WTC11 (cell line): Measurements from ENCODE around the gene EVPLL. TPM values are rescaled to one million over a fixed set of nuclear protein-coding genes. Genes with fewer than 3 reads are reported as not detected.

Source experiments
- ATAC-seq: fragments of 200-7000 bp; cut with Tn5 transposase; 2 replicates; pipeline ENCODE4 v1.10.0; 2021; ENCODE audit warnings: mild to moderate bottlenecking, moderate library complexity
- CTCF ChIA-PET: fragments of 300-600 bp; sonication (Branson Sonifier 250); formaldehyde crosslinking; loops from one replicate; lab custom pipeline; 2021; ENCODE audit warnings: antibody characterized with exemption; lab: Charles Lee
- POLR2A ChIA-PET: fragments of 350-600 bp; sonication (Branson Sonifier 250); formaldehyde crosslinking; loops from one replicate; lab custom pipeline; 2021; ENCODE audit warnings: antibody characterized with exemption; lab: Charles Lee
- DNase-seq: peaks from one replicate; pipeline ENCODE4 v3.0.0; 2021; ENCODE audit warnings: low spot score
- H3K27ac Mint-ChIP-seq: 2 replicates; pipeline ENCODE4 v1.8.0; 2021; ENCODE audit warnings: mixed read lengths
- H3K27me3 Mint-ChIP-seq: 2 replicates; pipeline ENCODE4 v1.8.0; 2021; ENCODE audit warnings: low read depth, mild to moderate bottlenecking, moderate library complexity, mixed read lengths
- H3K36me3 Mint-ChIP-seq: 2 replicates; pipeline ENCODE4 v1.8.0; 2021; ENCODE audit warnings: mixed read lengths
- H3K4me1 Mint-ChIP-seq: 2 replicates; pipeline ENCODE4 v1.8.0; 2022; ENCODE audit warnings: mixed read lengths
- H3K4me3 Mint-ChIP-seq: 2 replicates; pipeline ENCODE4 v1.8.0; 2021; ENCODE audit warnings: mild to moderate bottlenecking, moderate library complexity, mixed read lengths
- H3K9me3 Mint-ChIP-seq: 2 replicates; pipeline ENCODE4 v1.8.0; 2021; ENCODE audit warnings: mixed read lengths
- ATF1 ChIP-seq: sonication (generic); formaldehyde crosslinking; IDR thresholded peaks from 2 replicates; pipeline ENCODE4 v1.8.1; 2023; ENCODE audit warnings: mild to moderate bottlenecking, moderate library complexity, missing genetic modification reagents
- CREM ChIP-seq: sonication (generic); formaldehyde crosslinking; IDR thresholded peaks from 2 replicates; pipeline ENCODE4 v1.8.1; 2022; ENCODE audit warnings: mild to moderate bottlenecking, missing genetic modification reagents, moderate library complexity
- FOXJ3 ChIP-seq: sonication (generic); formaldehyde crosslinking; IDR thresholded peaks from 2 replicates; pipeline ENCODE4 v1.9.0; 2021; ENCODE audit warnings: missing genetic modification reagents, mild to moderate bottlenecking, borderline replicate concordance
- GABPB1 ChIP-seq: sonication (generic); formaldehyde crosslinking; IDR thresholded peaks from 2 replicates; pipeline ENCODE4 v1.8.1; 2023; ENCODE audit warnings: mild to moderate bottlenecking, missing genetic modification reagents
- GRHL2 ChIP-seq: fragments of 250-450 bp; sonication (Bioruptor Pico); IDR thresholded peaks from 2 replicates; pipeline ENCODE4 v1.8.0; 2022; ENCODE audit warnings: mild to moderate bottlenecking, moderate library complexity; ENCODE audit not compliant: insufficient replicate concordance, severe bottlenecking
- HMGA2 ChIP-seq: fragments of 250-450 bp; sonication (Bioruptor Pico); IDR thresholded peaks from 2 replicates; pipeline ENCODE4 v1.4.0; 2021; ENCODE audit warnings: mild to moderate bottlenecking, moderate library complexity
- KAT7 ChIP-seq: sonication (generic); formaldehyde crosslinking; IDR thresholded peaks from 2 replicates; pipeline ENCODE4 v1.8.1; 2023; ENCODE audit warnings: missing genetic modification reagents, mild to moderate bottlenecking, borderline replicate concordance
- MXD4 ChIP-seq: fragments of 250-450 bp; sonication (Bioruptor Pico); IDR thresholded peaks from 2 replicates; pipeline ENCODE4 v1.8.0; 2021; ENCODE audit warnings: mild to moderate bottlenecking, moderate library complexity, borderline replicate concordance
- MYBL2 ChIP-seq: sonication (generic); formaldehyde crosslinking; IDR thresholded peaks from 2 replicates; pipeline ENCODE4 v1.8.1; 2023; ENCODE audit warnings: mild to moderate bottlenecking, moderate library complexity, missing genetic modification reagents
- NFE2L1 ChIP-seq: sonication (generic); formaldehyde crosslinking; IDR thresholded peaks from 2 replicates; pipeline ENCODE4 v1.8.1; 2023; ENCODE audit warnings: missing genetic modification reagents
- SMAD4 ChIP-seq: sonication (generic); formaldehyde crosslinking; IDR thresholded peaks from 2 replicates; pipeline ENCODE4 v1.8.0; 2022; ENCODE audit warnings: mild to moderate bottlenecking, missing genetic modification reagents
- ZNF232 ChIP-seq: sonication (generic); formaldehyde crosslinking; IDR thresholded peaks from 2 replicates; pipeline ENCODE4 v1.8.0; 2022; ENCODE audit warnings: mild to moderate bottlenecking, missing genetic modification reagents
- ZNF396 ChIP-seq: fragments of 250-450 bp; sonication (Bioruptor Pico); IDR thresholded peaks from 2 replicates; pipeline ENCODE4 v1.8.0; 2021; ENCODE audit warnings: mild to moderate bottlenecking, moderate library complexity, borderline replicate concordance
- total RNA-seq: library from RNA; stranded (reverse); gene quantifications from 3 replicates; pipeline ENCODE4 v1.2.3, GENCODE V29; 2021
- TF ChIP-seq, protein P1 (sequence below): sonication (generic); formaldehyde crosslinking; IDR thresholded peaks from 2 replicates; pipeline ENCODE4 v1.8.0; 2022; ENCODE audit warnings: mild to moderate bottlenecking, missing genetic modification reagents
- TF ChIP-seq, protein P2 (sequence below): fragments of 200-600 bp; IDR thresholded peaks from 2 replicates; pipeline ENCODE4 v1.8.0; 2022; ENCODE audit warnings: antibody characterized with exemption
- TF ChIP-seq, protein P3 (sequence below): sonication (generic); formaldehyde crosslinking; IDR thresholded peaks from 2 replicates; pipeline ENCODE4 v1.8.1; 2023; ENCODE audit warnings: mild to moderate bottlenecking, missing genetic modification reagents, moderate library complexity
- TF ChIP-seq, protein P4 (sequence below): sonication (generic); formaldehyde crosslinking; IDR thresholded peaks from 2 replicates; pipeline ENCODE4 v1.8.1; 2022; ENCODE audit warnings: low read depth, missing genetic modification reagents, borderline replicate concordance
- TF ChIP-seq, protein P5 (sequence below): sonication (generic); formaldehyde crosslinking; IDR thresholded peaks from 2 replicates; pipeline ENCODE4 v1.8.0; 2023; ENCODE audit warnings: mild to moderate bottlenecking, missing genetic modification reagents
- TF ChIP-seq, protein P6 (sequence below): sonication (generic); formaldehyde crosslinking; conservative IDR thresholded peaks from 2 replicates; pipeline ENCODE4 v1.8.1; 2022; ENCODE audit warnings: mild to moderate bottlenecking, missing genetic modification reagents

EVPLL gene
- total RNA-seq, 1 experiment from 2014 or later: not detected

DNA sequence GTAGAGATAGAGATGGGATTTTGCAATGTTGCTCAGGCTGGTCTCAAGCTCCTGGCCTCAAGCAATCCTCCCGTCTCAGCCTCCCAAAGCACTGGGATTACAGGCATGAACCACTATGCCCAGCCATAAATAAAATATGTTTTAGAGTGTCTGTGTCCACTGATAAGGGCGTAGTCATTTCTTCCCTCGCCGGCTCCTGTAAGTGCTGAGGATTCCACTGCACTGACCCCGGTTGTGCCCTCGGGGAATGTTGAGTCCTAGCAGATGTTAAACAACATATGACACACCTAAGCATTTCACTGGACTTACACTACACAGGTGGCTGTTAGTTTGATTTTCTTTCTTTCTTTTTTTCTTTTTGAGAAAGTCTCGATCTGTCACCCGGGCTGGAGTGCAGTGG lies 8.6 kb upstream of the EVPLL start (continued):
- TF ChIP-seq, protein P1, sequence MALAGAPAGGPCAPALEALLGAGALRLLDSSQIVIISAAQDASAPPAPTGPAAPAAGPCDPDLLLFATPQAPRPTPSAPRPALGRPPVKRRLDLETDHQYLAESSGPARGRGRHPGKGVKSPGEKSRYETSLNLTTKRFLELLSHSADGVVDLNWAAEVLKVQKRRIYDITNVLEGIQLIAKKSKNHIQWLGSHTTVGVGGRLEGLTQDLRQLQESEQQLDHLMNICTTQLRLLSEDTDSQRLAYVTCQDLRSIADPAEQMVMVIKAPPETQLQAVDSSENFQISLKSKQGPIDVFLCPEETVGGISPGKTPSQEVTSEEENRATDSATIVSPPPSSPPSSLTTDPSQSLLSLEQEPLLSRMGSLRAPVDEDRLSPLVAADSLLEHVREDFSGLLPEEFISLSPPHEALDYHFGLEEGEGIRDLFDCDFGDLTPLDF (CRISPR knock-in tag): no peak
- no peak for TF ChIP-seq NFE2L1 (CRISPR knock-in tag)
- TF ChIP-seq, protein P2, sequence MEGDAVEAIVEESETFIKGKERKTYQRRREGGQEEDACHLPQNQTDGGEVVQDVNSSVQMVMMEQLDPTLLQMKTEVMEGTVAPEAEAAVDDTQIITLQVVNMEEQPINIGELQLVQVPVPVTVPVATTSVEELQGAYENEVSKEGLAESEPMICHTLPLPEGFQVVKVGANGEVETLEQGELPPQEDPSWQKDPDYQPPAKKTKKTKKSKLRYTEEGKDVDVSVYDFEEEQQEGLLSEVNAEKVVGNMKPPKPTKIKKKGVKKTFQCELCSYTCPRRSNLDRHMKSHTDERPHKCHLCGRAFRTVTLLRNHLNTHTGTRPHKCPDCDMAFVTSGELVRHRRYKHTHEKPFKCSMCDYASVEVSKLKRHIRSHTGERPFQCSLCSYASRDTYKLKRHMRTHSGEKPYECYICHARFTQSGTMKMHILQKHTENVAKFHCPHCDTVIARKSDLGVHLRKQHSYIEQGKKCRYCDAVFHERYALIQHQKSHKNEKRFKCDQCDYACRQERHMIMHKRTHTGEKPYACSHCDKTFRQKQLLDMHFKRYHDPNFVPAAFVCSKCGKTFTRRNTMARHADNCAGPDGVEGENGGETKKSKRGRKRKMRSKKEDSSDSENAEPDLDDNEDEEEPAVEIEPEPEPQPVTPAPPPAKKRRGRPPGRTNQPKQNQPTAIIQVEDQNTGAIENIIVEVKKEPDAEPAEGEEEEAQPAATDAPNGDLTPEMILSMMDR: no peak

DNA sequence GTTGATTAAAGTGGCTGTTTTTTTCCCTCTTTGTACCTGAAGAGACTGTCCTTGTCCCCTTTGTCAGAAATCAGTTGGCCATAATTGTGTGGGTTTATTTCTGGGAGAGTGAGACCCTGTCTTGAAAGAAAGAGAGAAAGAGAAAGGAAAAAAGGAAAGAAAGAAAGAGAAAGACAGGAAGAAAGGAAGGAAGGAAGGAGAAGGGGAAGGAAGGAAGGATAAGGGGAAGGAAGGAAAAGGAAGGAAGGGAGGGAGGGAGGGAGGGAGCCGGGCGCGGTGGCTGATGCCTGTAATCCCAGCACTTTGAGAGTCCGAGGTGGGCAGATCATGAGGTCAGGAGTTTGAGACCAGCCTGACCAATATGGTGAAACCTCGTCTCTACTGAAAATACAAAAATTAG lies 6.8 kb upstream of the EVPLL start:
- TF ChIP-seq CREM: no peak
- TF ChIP-seq, protein P3, sequence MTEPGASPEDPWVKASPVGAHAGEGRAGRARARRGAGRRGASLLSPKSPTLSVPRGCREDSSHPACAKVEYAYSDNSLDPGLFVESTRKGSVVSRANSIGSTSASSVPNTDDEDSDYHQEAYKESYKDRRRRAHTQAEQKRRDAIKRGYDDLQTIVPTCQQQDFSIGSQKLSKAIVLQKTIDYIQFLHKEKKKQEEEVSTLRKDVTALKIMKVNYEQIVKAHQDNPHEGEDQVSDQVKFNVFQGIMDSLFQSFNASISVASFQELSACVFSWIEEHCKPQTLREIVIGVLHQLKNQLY (CRISPR knock-in tag): no peak
- no peak for TF ChIP-seq MXD4 (CRISPR knock-in tag)
- no peak for TF ChIP-seq ATF1 (CRISPR knock-in tag)
- no peak for TF ChIP-seq SMAD4
- TF ChIP-seq GABPB1: no peak
- TF ChIP-seq FOXJ3 (CRISPR knock-in tag): no peak
- TF ChIP-seq, protein P2: no peak
- no peak for TF ChIP-seq ZNF232
- TF ChIP-seq GRHL2: no peak
- TF ChIP-seq, protein P4, sequence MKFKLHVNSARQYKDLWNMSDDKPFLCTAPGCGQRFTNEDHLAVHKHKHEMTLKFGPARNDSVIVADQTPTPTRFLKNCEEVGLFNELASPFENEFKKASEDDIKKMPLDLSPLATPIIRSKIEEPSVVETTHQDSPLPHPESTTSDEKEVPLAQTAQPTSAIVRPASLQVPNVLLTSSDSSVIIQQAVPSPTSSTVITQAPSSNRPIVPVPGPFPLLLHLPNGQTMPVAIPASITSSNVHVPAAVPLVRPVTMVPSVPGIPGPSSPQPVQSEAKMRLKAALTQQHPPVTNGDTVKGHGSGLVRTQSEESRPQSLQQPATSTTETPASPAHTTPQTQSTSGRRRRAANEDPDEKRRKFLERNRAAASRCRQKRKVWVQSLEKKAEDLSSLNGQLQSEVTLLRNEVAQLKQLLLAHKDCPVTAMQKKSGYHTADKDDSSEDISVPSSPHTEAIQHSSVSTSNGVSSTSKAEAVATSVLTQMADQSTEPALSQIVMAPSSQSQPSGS (CRISPR knock-in tag): no peak
- TF ChIP-seq, protein P5, sequence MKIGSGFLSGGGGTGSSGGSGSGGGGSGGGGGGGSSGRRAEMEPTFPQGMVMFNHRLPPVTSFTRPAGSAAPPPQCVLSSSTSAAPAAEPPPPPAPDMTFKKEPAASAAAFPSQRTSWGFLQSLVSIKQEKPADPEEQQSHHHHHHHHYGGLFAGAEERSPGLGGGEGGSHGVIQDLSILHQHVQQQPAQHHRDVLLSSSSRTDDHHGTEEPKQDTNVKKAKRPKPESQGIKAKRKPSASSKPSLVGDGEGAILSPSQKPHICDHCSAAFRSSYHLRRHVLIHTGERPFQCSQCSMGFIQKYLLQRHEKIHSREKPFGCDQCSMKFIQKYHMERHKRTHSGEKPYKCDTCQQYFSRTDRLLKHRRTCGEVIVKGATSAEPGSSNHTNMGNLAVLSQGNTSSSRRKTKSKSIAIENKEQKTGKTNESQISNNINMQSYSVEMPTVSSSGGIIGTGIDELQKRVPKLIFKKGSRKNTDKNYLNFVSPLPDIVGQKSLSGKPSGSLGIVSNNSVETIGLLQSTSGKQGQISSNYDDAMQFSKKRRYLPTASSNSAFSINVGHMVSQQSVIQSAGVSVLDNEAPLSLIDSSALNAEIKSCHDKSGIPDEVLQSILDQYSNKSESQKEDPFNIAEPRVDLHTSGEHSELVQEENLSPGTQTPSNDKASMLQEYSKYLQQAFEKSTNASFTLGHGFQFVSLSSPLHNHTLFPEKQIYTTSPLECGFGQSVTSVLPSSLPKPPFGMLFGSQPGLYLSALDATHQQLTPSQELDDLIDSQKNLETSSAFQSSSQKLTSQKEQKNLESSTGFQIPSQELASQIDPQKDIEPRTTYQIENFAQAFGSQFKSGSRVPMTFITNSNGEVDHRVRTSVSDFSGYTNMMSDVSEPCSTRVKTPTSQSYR (CRISPR knock-in tag): no peak
- TF ChIP-seq MYBL2: no peak
- TF ChIP-seq HMGA2 (CRISPR knock-in tag): no peak
- TF ChIP-seq KAT7: no peak
- no peak for TF ChIP-seq ZNF396 (CRISPR knock-in tag)
- TF ChIP-seq, protein P6, sequence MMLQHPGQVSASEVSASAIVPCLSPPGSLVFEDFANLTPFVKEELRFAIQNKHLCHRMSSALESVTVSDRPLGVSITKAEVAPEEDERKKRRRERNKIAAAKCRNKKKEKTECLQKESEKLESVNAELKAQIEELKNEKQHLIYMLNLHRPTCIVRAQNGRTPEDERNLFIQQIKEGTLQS (CRISPR knock-in tag): no peak
- POLR2A ChIA-PET: no interaction called here
- H3K27ac Mint-ChIP-seq: no peak overlapping the region
- H3K9me3 Mint-ChIP-seq: peaks cover 13% of the 10 kb centered on the region
- no peak overlapping the region for H3K4me3 Mint-ChIP-seq
- DNase-seq (no peak), ATAC-seq (no peak)
- peaks cover 7% of the 10 kb centered on the region for H3K36me3 Mint-ChIP-seq
- H3K4me1 Mint-ChIP-seq: no peaks in the 10 kb centered on the region
- CTCF ChIA-PET: no interaction called here
- H3K27me3 Mint-ChIP-seq: peaks cover 2% of the 10 kb centered on the region; the same call in 1 of the 2 replicates
